Measurements from ENCODE around the gene PRKG1. TPM values are rescaled to one million over a fixed set of nuclear protein-coding genes. Genes with fewer than 3 reads are reported as not detected.
A peak's percentile ranks its signal among the peaks of the same experiment; 100 is the strongest.

The PRKG1 gene
- total RNA-seq, 1 experiment from 2014 or later: 0.09 TPM

GRCh38 chr10:52220947-52221346 is 1146.7 kb downstream of the PRKG1 start:
- H3K27me3 ChIP-seq (replicated peaks; ENCODE audit: control insufficient read depth, insufficient read depth, low read length): no peaks in the 10 kb centered on the region
- H3K36me3 Mint-ChIP-seq (ENCODE audit: insufficient read depth, unreplicated experiment): no peaks in the 10 kb centered on the region
- H3K27me3 Mint-ChIP-seq (ENCODE audit: insufficient read depth, unreplicated experiment): no peaks in the 10 kb centered on the region
- H3K4me3 ChIP-seq (ENCODE audit: low read depth, low read length): no peak overlapping the region
- intact Hi-C loops (cut with micrococcal nuclease; ENCODE audit: unreplicated experiment): no loop called here
- no peaks in the 10 kb centered on the region; the same call in 1 of the 2 replicates for H3K9me3 ChIP-seq
- H3K27ac Mint-ChIP-seq (ENCODE audit: unreplicated experiment): no peak overlapping the region
- no peaks in the 10 kb centered on the region for H3K36me3 ChIP-seq (ENCODE audit: control insufficient read depth, insufficient read depth, low read length)
- no peak for TF ChIP-seq CTCF (IDR thresholded peaks at IDR 0.05; ENCODE audit: insufficient read depth in 1 of 2, low read depth in 1 of 2, low read length in 1 of 2, severe bottlenecking in 1 of 2, unreplicated experiment in 1 of 2)
- DNase-seq: no peak
- H3K4me1 Mint-ChIP-seq (ENCODE audit: low read depth, unreplicated experiment): no peaks in the 10 kb centered on the region
- no peak overlapping the region for H3K4me3 Mint-ChIP-seq (ENCODE audit: unreplicated experiment)
- CTCF ChIA-PET: no interaction called here
- BruUV-seq (replicated peaks): no TSS peak
- no peaks in the 10 kb centered on the region for H3K9me3 Mint-ChIP-seq (ENCODE audit: unreplicated experiment)
- H3K4me1 ChIP-seq: no peaks in the 10 kb centered on the region
- POLR2A ChIA-PET: no interaction called here

- Histone ChIP-seq H3K4me1 (no peaks in the 10 kb centered on the region), H3K36me3 (ENCODE audit: control insufficient read depth, insufficient read depth, low read length) (no peaks in the 10 kb centered on the region), H3K27me3 (replicated peaks; ENCODE audit: control insufficient read depth, insufficient read depth, low read length) (no peaks in the 10 kb centered on the region), H3K4me3 (ENCODE audit: low read depth, low read length) (no peak overlapping the region), H3K9me3 (no peaks in the 10 kb centered on the region; the same call in 1 of the 2 replicates)
- Mint-ChIP-seq H3K36me3 (ENCODE audit: insufficient read depth, unreplicated experiment) (no peaks in the 10 kb centered on the region), H3K9me3 (ENCODE audit: unreplicated experiment) (no peaks in the 10 kb centered on the region), H3K4me3 (ENCODE audit: unreplicated experiment) (no peak overlapping the region), H3K4me1 (ENCODE audit: low read depth, unreplicated experiment) (no peaks in the 10 kb centered on the region), H3K27me3 (ENCODE audit: insufficient read depth, unreplicated experiment) (no peaks in the 10 kb centered on the region), H3K27ac (ENCODE audit: unreplicated experiment) (no peak overlapping the region)
- ChIA-PET POLR2A (no interaction called here), CTCF (no interaction called here)
- BruUV-seq (replicated peaks): no TSS peak
- peak in 1 of 2 experiments; percentile 35 for DNase-seq
- intact Hi-C loops (cut with micrococcal nuclease; ENCODE audit: unreplicated experiment): no loop called here
- TF ChIP-seq CTCF (IDR thresholded peaks at IDR 0.05; ENCODE audit: insufficient read depth in 1 of 2, low read depth in 1 of 2, low read length in 1 of 2, severe bottlenecking in 1 of 2, unreplicated experiment in 1 of 2): no peak
These were observed 1147.6 kb downstream of the PRKG1 start for GRCh38 chr10:52221923-52222322.

- no peaks in the 10 kb centered on the region for H3K27me3 ChIP-seq (replicated peaks; ENCODE audit: control insufficient read depth, insufficient read depth, low read length)
- BruUV-seq (replicated peaks): no TSS peak
- no peak overlapping the region for H3K4me3 ChIP-seq (ENCODE audit: low read depth, low read length)
- no peaks in the 10 kb centered on the region; the same call in 1 of the 2 replicates for H3K9me3 ChIP-seq
- no peak overlapping the region for H3K27ac Mint-ChIP-seq (ENCODE audit: unreplicated experiment)
- DNase-seq: no peak
- no peak overlapping the region for H3K4me3 Mint-ChIP-seq (ENCODE audit: unreplicated experiment)
- no peaks in the 10 kb centered on the region for H3K4me1 Mint-ChIP-seq (ENCODE audit: low read depth, unreplicated experiment)
- ChIA-PET CTCF (no interaction called here), POLR2A (no interaction called here)
- H3K36me3 ChIP-seq (ENCODE audit: control insufficient read depth, insufficient read depth, low read length): no peaks in the 10 kb centered on the region
- no peaks in the 10 kb centered on the region for H3K27me3 Mint-ChIP-seq (ENCODE audit: insufficient read depth, unreplicated experiment)
- H3K36me3 Mint-ChIP-seq (ENCODE audit: insufficient read depth, unreplicated experiment): no peaks in the 10 kb centered on the region
- TF ChIP-seq CTCF (IDR thresholded peaks at IDR 0.05; ENCODE audit: insufficient read depth in 1 of 2, low read depth in 1 of 2, low read length in 1 of 2, severe bottlenecking in 1 of 2, unreplicated experiment in 1 of 2): no peak
- intact Hi-C loops (cut with micrococcal nuclease; ENCODE audit: unreplicated experiment): no loop called here
- H3K4me1 ChIP-seq: no peaks in the 10 kb centered on the region
- no peaks in the 10 kb centered on the region for H3K9me3 Mint-ChIP-seq (ENCODE audit: unreplicated experiment)
These were observed 1152.0 kb downstream of the PRKG1 start for GRCh38 chr10:52226197-52226847.

All from Caco-2 (cell line).